ENCODE data around the gene UBAP1L.

The UBAP1L gene

DNA sequence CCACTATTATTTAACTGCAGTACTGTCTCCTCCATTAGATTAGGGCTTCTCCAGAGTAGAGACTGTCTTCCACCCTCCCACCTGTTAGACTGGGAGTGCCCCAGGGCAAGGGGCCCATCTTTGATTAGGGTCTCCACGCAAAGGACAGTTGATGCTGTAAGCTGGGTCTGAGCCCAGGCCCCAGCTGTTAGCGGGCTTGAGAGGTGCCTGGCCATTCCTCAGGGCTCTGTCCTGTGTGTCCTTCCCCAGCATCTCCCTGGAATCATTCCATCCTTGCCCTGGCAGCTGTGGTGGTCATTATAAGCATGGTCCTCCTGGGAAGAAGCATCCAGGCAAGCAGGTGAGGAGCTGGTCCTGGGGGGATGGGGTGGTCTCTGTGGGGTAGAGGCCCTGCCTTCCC is 63.7 kb downstream of the UBAP1L start:
- Histone ChIP-seq H3K27ac (no peak overlapping the region), H3K79me2 (ENCODE audit: insufficient read depth, low read depth) (no peaks in the 10 kb centered on the region), H3K4me3 (IDR thresholded peaks at IDR 0.05; ENCODE audit: insufficient read depth, low read depth, low read length) (no peak overlapping the region), H3K9ac (no peak overlapping the region), H3K36me3 (ENCODE audit: insufficient read depth) (no peaks in the 10 kb centered on the region), H3K4me1 (ENCODE audit: low read depth, poor library complexity, severe bottlenecking) (peaks cover 28% of the 10 kb centered on the region), H3K4me2 (no peak overlapping the region), H2AFZ (ENCODE audit: low read depth) (no peak overlapping the region), H4K20me1 (ENCODE audit: insufficient read depth) (no peaks in the 10 kb centered on the region), H3K27me3 (ENCODE audit: insufficient read depth, low read depth) (no peaks in the 10 kb centered on the region)
- TF ChIP-seq CTCF (conservative IDR thresholded peaks at IDR 0.05; ENCODE audit: low read depth, low read length), result no peak

DNA sequence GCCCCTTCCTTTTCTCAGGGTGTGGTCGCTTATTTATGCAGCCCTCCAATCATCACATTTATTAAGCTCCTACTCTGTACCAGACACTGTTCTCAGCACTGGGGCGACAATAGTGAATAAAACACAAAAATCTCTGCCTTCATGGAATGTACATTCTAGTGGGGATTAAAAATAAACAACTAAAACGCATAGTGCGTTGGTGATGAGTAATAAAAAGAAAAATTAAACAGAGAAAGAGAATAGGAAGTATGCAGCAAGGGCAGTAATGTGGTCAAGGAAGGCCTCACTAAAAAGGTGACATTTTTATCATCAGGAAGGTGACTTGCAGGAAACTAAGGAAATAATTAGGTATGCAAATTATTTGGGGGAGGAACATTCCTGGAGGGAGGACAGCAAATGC is 64.7 kb downstream of the UBAP1L start:
- Histone ChIP-seq H2AFZ (ENCODE audit: low read depth) (no peak overlapping the region), H3K36me3 (ENCODE audit: insufficient read depth) (no peaks in the 10 kb centered on the region), H3K27ac (no peak overlapping the region), H3K4me2 (peak overlapping the region; percentile 58; the same call in 1 of the 2 replicates), H3K79me2 (ENCODE audit: insufficient read depth, low read depth) (no peaks in the 10 kb centered on the region), H3K9ac (no peak overlapping the region), H3K27me3 (ENCODE audit: insufficient read depth, low read depth) (no peaks in the 10 kb centered on the region), H4K20me1 (ENCODE audit: insufficient read depth) (no peaks in the 10 kb centered on the region), H3K4me3 (IDR thresholded peaks at IDR 0.05; ENCODE audit: insufficient read depth, low read depth, low read length) (no peak overlapping the region), H3K4me1 (ENCODE audit: low read depth, poor library complexity, severe bottlenecking) (peaks cover 24% of the 10 kb centered on the region)
- no peak for TF ChIP-seq CTCF (conservative IDR thresholded peaks at IDR 0.05; ENCODE audit: low read depth, low read length)

GRCh38 chr15:65049418-65049840 is 65.6 kb downstream of the UBAP1L start:
- no peaks in the 10 kb centered on the region for H4K20me1 ChIP-seq (ENCODE audit: insufficient read depth)
- H3K9ac ChIP-seq, result peak overlapping the region; percentile 32; the same call in 1 of the 2 replicates

DNA sequence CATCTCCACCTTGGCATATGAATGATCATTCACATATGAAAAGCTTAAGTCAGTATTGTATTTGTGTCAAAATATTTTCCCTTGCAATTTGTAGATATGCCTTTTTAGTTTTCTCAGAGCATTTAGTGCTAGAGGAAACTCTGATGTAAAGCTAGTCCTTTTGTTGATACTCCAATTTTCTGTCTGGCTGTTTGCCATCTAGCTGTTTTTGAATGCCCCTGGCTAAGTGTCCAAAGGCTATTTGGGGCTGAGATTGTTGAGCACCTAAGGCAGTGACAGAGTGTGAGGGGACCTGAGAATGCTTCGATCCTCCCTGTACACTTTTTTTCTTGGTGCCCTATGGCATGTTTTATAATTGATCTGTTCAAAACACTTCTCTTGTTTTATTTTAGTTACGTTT is 66.8 kb downstream of the UBAP1L start:
- H3K4me1 ChIP-seq (ENCODE audit: low read depth, poor library complexity, severe bottlenecking), result peaks cover 22% of the 10 kb centered on the region

More at GRCh38 chr15:65049418-65049840, 65.6 kb downstream of the UBAP1L start:
- peak overlapping the region; percentile 58 for H3K4me2 ChIP-seq
- no peak overlapping the region for H3K27ac ChIP-seq
- H3K4me1 ChIP-seq (ENCODE audit: low read depth, poor library complexity, severe bottlenecking), result peaks cover 24% of the 10 kb centered on the region
- no peaks in the 10 kb centered on the region for H3K27me3 ChIP-seq (ENCODE audit: insufficient read depth, low read depth)
- peak overlapping the region; percentile 66; the same call in 1 of the 2 replicates for H2AFZ ChIP-seq (ENCODE audit: low read depth)
- H3K79me2 ChIP-seq (ENCODE audit: insufficient read depth, low read depth), result no peaks in the 10 kb centered on the region
- no peak overlapping the region for H3K4me3 ChIP-seq (IDR thresholded peaks at IDR 0.05; ENCODE audit: insufficient read depth, low read depth, low read length)
- H3K36me3 ChIP-seq (ENCODE audit: insufficient read depth), result no peaks in the 10 kb centered on the region
- no peak for TF ChIP-seq CTCF (conservative IDR thresholded peaks at IDR 0.05; ENCODE audit: low read depth, low read length)

More for the DNA sequence above, 66.8 kb downstream of the UBAP1L start:
- Histone ChIP-seq H3K9ac (no peak overlapping the region), H2AFZ (ENCODE audit: low read depth) (no peak overlapping the region), H3K4me2 (no peak overlapping the region), H3K4me3 (IDR thresholded peaks at IDR 0.05; ENCODE audit: insufficient read depth, low read depth, low read length) (no peak overlapping the region), H4K20me1 (ENCODE audit: insufficient read depth) (no peaks in the 10 kb centered on the region), H3K36me3 (ENCODE audit: insufficient read depth) (no peaks in the 10 kb centered on the region), H3K27ac (no peak overlapping the region), H3K27me3 (ENCODE audit: insufficient read depth, low read depth) (no peaks in the 10 kb centered on the region), H3K79me2 (ENCODE audit: insufficient read depth, low read depth) (no peaks in the 10 kb centered on the region)
- TF ChIP-seq CTCF (conservative IDR thresholded peaks at IDR 0.05; ENCODE audit: low read depth, low read length), result no peak

Data from KMS-11 (cell line).